ENCODE data around the gene LRBA.
"Not testable (repeated sequence)": the region's sequence is repeated elsewhere in the genome, so short reads cannot be mapped to it uniquely, and the experiment has no call there.

LRBA gene

GRCh38 chr4:151014521-151015458 is at the start of gene LRBA:
TSS of gene LRBA (minus strand) at chr4:151015284. CDS start at chr4:151014642, 642 bp downstream.
- DNase-seq = peak; percentile 47 to 56

GRCh38 chr4:151063143-151063542 is 48.1 kb upstream of the LRBA start:
- DNase-seq = not testable (repeated sequence)

DNA sequence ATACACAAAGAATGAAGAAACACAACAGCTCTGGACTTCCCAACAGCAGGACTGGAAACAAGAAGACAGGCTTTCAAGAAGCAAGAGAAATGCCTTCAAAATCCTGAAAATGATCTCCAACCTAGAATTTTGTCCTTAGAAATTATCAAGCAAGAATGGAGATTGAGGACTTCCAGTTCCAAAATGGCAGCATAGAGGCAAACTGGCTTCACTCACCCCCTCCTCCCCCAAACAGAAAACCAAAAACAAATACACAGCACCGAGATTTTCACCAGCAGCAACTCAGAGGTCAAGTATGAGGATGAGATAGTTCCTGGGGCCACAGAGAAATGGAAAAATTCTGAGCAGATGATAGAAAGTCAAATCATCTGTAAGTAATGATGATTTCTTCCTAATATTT is 40.5 kb upstream of the LRBA start:
- no peak for DNase-seq

GRCh38 chr4:151052785-151053184 is 37.7 kb upstream of the LRBA start:
- DNase-seq = no peak

DNA sequence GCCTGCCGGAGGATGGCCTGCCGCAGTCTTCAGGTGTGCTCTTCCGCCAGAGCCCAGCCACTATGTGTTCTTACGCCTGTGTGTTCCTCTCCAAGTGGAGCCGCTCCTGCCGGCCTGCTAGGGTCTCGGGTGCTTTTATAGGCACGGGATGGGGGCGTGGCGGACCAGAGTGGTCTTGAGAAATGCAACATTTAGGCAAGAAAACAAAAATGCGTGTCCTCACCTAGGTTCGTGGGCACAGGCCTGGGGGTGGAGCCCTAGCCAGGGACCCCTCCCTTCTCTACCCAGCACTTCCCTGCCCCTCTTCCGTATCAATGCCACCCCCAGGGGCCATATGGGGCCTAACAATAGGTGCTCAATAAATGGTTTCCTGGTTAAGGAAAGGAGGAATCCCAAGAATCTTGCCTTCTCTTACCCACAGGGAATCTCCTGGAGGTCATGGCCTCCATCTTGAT is 34.4 kb upstream of the LRBA start:
- no peak for DNase-seq

GRCh38 chr4:151048913-151049312 is 33.8 kb upstream of the LRBA start:
- DNase-seq = no peak

GRCh38 chr4:151046609-151047008 is 31.5 kb upstream of the LRBA start:
- DNase-seq = no peak

DNA sequence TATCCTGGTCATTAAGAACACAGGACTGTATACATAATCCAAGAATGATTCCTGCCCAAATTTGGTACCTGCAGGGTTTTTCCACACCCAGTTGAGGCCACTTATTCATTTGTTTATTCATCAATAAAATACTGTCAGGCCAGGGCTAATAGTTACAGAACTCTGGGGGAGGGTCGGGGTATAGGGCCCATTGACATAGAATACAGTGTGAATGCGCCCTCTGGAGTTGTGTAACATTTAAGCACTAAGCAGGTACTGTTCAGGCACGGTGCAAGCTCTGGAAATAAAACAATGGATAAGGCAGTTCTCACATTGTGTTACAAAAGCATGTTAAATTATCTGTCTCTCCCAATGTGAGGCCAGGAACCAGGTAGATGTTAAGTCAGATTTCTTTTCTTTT is 30.8 kb upstream of the LRBA start:
- DNase-seq = no peak

GRCh38 chr4:151043803-151044515 is 28.9 kb upstream of the LRBA start:
- no peak for DNase-seq

DNA sequence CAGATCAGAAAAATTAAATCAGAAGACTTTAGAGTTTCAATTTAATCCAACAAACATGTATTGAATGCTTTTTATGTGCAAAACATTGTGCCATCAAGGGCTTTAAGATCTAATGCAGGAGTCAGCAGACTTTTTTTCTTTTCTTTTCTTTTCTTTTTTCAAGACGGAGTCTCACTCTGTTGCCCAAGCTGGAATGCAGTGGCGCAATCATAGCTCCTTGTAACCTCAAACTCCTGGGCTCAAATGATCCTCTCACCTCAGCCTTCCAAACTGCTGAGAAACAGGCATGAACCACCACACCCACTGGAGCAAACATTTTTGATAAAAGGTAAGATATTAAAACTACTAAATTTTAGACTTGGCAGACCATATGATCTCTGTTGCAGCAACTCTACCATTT is 24.6 kb upstream of the LRBA start:
- no peak for DNase-seq

GRCh38 chr4:151038452-151039157 is 23.5 kb upstream of the LRBA start:
- no peak for DNase-seq

DNA sequence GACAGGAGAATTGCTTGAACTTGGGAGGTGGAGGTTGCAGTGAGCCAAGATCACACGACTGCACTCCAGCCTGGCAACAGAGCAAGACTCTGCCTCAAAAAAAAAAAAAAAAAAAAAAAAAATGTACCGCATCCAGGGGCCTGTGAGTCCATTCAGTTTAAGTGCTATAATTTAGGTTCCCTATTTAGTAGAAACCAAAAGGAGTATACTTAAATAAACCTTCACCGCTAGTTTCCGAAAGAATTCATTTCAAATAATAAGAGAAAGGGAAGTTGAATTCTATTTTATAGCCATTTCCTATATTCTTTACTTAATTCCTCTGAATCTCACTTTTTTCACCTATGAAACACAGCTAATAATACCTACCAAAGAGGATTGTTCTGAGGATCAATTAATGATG is 20.8 kb upstream of the LRBA start:
- no peak for DNase-seq

- DNase-seq = no peak
Observed at GRCh38 chr4:151035328-151035727, 20.2 kb upstream of the LRBA start.

DNA sequence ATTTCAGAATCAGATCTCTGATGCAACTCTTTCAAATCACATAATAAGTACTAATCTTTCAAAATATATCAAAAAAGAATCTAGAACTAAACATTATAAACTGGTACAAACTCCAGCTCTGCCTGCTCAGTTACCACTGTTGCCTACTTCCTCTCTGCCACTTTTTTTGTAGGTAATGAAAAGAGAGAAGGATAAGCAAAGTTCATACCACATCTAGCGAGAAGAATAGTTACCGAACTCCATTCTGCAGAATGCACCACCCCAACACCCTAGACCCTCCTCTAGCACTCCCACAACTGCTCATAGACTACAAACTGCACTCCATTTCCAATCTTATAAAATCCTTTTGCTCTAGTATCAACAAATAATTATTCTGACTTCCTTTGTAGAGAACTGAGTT is 19.7 kb upstream of the LRBA start:
- DNase-seq = no peak

DNA sequence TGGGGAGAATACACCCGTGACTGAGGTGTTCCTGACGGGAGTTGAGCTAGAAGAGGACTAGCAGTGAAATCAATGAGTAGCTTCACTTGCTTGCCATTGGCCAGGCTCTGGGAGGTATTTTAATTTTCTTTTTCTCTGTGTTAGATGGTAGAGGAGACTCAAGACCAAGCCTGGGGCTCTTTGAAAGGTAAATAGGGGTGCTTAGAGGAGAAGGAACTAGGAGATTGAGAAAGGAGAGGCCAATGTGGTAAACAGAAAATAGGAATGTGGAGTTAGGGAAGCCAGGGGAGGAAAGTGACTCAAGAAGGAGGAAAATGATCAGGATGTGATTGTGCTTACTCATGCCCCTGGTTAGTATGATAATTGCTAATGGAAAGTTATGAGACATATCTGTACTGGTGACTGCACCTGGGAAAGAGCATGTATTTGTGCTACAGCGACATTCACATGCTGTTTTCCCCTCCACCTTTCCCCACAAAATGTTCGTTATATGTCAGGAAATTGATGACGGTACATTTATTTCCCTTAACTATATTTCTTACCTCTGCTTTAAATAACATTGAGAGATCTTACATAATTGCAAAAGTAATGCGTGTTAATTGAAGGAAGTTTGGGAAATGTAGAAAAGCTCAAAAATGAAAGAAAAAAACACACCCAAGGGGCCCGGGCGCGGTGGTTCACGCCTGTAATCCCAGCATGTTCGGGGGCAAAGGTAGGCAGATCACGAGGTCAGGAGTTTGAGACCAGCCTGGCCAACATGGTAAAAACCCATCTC is 16.9 kb upstream of the LRBA start:
- DNase-seq = peak in 1 of 2 donors; percentile 42

- no peak for DNase-seq
Observed at GRCh38 chr4:151029537-151029936, 14.5 kb upstream of the LRBA start.

GRCh38 chr4:151029006-151029405 is 13.9 kb upstream of the LRBA start:
- DNase-seq = not testable (repeated sequence)

- DNase-seq = no peak
Observed at GRCh38 chr4:151025759-151026158, 10.7 kb upstream of the LRBA start.

- no peak for DNase-seq
Observed at GRCh38 chr4:151022586-151022985, 7.5 kb upstream of the LRBA start.

GRCh38 chr4:151021637-151022334 is 6.7 kb upstream of the LRBA start:
- DNase-seq = no peak

DNA sequence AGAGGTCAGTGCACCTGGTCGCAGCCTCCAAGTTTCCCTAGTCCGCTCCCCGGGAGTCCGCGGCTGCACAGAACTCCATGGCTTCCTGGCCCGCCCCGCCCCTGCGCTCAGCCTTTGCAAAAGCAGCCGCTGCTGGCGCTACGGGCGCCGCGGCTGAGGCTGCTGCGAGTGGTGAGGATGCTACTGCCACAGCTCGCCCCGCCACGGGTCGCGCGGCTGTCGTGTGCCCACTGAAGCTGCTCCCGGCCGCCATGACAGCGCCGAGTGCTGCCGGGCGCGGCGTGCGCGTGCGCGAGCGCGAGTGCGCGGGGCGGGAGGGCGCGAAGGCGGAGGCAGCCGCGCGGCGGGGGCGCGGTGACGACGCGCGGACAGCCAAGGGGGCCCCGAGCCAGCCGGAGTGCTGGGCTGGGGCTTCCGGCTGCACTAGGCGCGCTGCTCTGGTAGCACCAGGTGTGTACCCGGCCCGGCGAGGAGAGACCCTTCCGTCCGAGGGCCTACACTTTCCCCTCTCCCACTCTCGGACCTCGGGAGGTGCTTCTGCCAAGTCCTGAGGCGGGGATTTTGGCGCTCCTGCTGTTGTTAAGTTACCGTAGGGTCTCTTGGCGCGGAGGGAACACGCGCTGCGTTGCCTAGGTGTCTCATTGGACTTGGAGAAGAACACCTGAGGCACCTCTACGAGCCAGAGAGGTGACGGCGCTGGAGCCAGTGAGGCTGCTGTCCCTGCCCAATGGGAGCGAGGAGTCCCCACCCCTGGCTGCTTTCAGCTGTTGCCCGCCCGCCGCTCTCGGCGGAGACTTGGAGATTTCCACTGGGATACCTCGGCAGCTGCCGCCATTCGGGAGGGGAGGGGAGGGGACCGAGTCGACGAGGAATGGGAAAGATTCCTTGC is 619 bp upstream of the LRBA start:
- DNase-seq = peak; percentile 26 to 63
